HCT116 (cell line): ENCODE data around the gene SEC24A. TPM values are rescaled to one million over a fixed set of nuclear protein-coding genes. Genes with fewer than 3 reads are reported as not detected.

Experiments
- ATAC-seq: fragments of 200-7000 bp; cut with Tn5 transposase; 2 replicates; pipeline ENCODE4 v1.9.1; 2020; ENCODE audit warnings: mild to moderate bottlenecking, moderate library complexity
- BruUV-seq: library from RNA; stranded (reverse); fragments of 400-500 nt; replicated peaks from 2 replicates; lab custom pipeline; 2021; lab: Mats Ljungman, UMichigan
- CTCF ChIA-PET: fragments of 300-600 bp; sonication (Branson Sonifier 250); formaldehyde crosslinking; loops from one replicate; lab custom pipeline; 2021; ENCODE audit warnings: antibody characterized with exemption; lab: Charles Lee
- POLR2A ChIA-PET: fragments of 300-600, 350-600 bp; sonication (Branson Sonifier 250); formaldehyde crosslinking; loops from one replicate; lab custom pipeline; 2021; ENCODE audit warnings: antibody characterized with exemption; lab: Charles Lee
- RAD21 ChIA-PET, 2 experiments: fragments of 300-600 bp; sonication (Branson Sonifier 250); formaldehyde crosslinking; loops; one replicate each; lab custom pipeline; 2023; ENCODE audit warnings: low total read pairs in 2 of 2; ENCODE audit not compliant: uncharacterized antibody in 2 of 2, unreplicated experiment in 2 of 2, low non-redundant PET in 1 of 2; lab: Charles Lee
- DNase-seq: peaks from one replicate; pipeline ENCODE4 v3.0.0-alpha.2; 2010; ENCODE audit warnings: low read depth, low spot score
- H2AFZ ChIP-seq: fragments of 200-600 bp; shearing (Covaris generic), sonication (generic); 2 replicates; pipeline ENCODE4 v1.6.1; 2017; ENCODE audit warnings: low read depth, mixed run types, mixed read lengths, antibody characterized with exemption, low read length; ENCODE audit not compliant: poor library complexity, severe bottlenecking
- H3K27ac ChIP-seq: 2 replicates; pipeline ENCODE4 v1.5.1; 2012; ENCODE audit warnings: low read depth, low read length
- H3K27me3 ChIP-seq: fragments of 200-600 bp; sonication (generic); 2 replicates; pipeline ENCODE4 v1.6.1; 2016; ENCODE audit warnings: mixed run types, low read length, mixed read lengths; ENCODE audit not compliant: insufficient read depth
- H3K36me3 ChIP-seq, 2 experiments: fragments of 200-500 bp in 1 of 2; fragments of 200-600 bp in 1 of 2; sonication (Bioruptor generic) in 1 of 2; sonication (generic) in 1 of 2; 2 replicates each; pipeline versions ENCODE4 v1.5.1 to v1.6.1; 2014 to 2016; ENCODE audit warnings: low read length in 2 of 2, inconsistent platforms in 1 of 2, mixed read lengths in 1 of 2, mixed run types in 1 of 2; ENCODE audit not compliant: insufficient read depth in 2 of 2, control insufficient read depth in 1 of 2
- H3K4me1 ChIP-seq, 2 experiments: fragments of 200-600 bp in 1 of 2; sonication (generic) in 1 of 2; 2 replicates each; pipeline versions ENCODE4 v1.5.1 to v1.6.1; 2012 to 2017; ENCODE audit warnings: low read length in 2 of 2, inconsistent platforms in 1 of 2, mild to moderate bottlenecking in 1 of 2, mixed read lengths in 1 of 2, mixed run types in 1 of 2, moderate library complexity in 1 of 2; ENCODE audit not compliant: insufficient read depth in 2 of 2, control insufficient read depth in 1 of 2
- H3K4me2 ChIP-seq: fragments of 200-600 bp; sonication (generic); 2 replicates; pipeline ENCODE4 v1.6.1; 2017; ENCODE audit warnings: mixed run types, low read length, mixed read lengths
- H3K4me3 ChIP-seq, 2 experiments: fragments of 200-600 bp in 1 of 2; sonication (generic) in 1 of 2; replicated peaks in 1 of 2; 2 replicates each; pipeline ENCODE4 v1.5.1; 2011 to 2016; ENCODE audit warnings: low read length in 2 of 2, control low read depth in 1 of 2, low read depth in 1 of 2, mild to moderate bottlenecking in 1 of 2, mixed read lengths in 1 of 2, mixed run types in 1 of 2
- H3K79me2 ChIP-seq: fragments of 200-600 bp; sonication (generic); 2 replicates; pipeline ENCODE4 v1.6.1; 2017; ENCODE audit warnings: mild to moderate bottlenecking, mixed run types, low read length, moderate library complexity, mixed read lengths; ENCODE audit not compliant: insufficient read depth
- H3K9ac ChIP-seq: fragments of 200-600 bp; sonication (generic); 2 replicates; pipeline ENCODE4 v1.6.1; 2016; ENCODE audit warnings: low read length, mixed read lengths
- H3K9me2 ChIP-seq: fragments of 200-600 bp; sonication (generic), shearing (Covaris generic); 2 replicates; pipeline ENCODE4 v1.6.1; 2017; ENCODE audit warnings: mixed run types, mild to moderate bottlenecking, moderate library complexity; ENCODE audit not compliant: insufficient read depth
- H3K9me3 ChIP-seq, 2 experiments: fragments of 200-500 bp in 1 of 2; fragments of 200-600 bp in 1 of 2; sonication (Bioruptor generic) in 1 of 2; sonication (generic) in 1 of 2; 2 replicates each; pipeline ENCODE4 v1.6.1; 2014 to 2017; ENCODE audit warnings: low read length in 2 of 2, mixed read lengths in 2 of 2, inconsistent platforms in 1 of 2, low read depth in 1 of 2, mild to moderate bottlenecking in 1 of 2, mixed run types in 1 of 2, moderate library complexity in 1 of 2; ENCODE audit not compliant: control insufficient read depth in 1 of 2, insufficient read depth in 1 of 2
- H4K20me1 ChIP-seq: fragments of 200-600 bp; sonication (generic), shearing (Covaris generic); 2 replicates; pipeline ENCODE4 v1.6.1; 2017; ENCODE audit warnings: mixed run types, mild to moderate bottlenecking, moderate library complexity; ENCODE audit not compliant: insufficient read depth
- EGR1 ChIP-seq: IDR thresholded peaks from 2 replicates; pipeline ENCODE4 v1.6.1; 2012; ENCODE audit warnings: low read depth
- EZH2 ChIP-seq: fragments of 200-600 bp; sonication (generic); IDR thresholded peaks from 2 replicates; pipeline ENCODE4 v1.6.1; 2017; ENCODE audit warnings: antibody characterized with exemption, mixed run types
- FOSL1 ChIP-seq: IDR thresholded peaks from 2 replicates; pipeline ENCODE4 v1.6.1; 2012; ENCODE audit warnings: low read depth
- JUND ChIP-seq: IDR thresholded peaks from 2 replicates; pipeline ENCODE4 v1.6.1; 2012
- POLR2AphosphoS5 ChIP-seq: IDR thresholded peaks from 2 replicates; pipeline ENCODE4 v1.6.1; 2011; ENCODE audit warnings: mild to moderate bottlenecking, low read depth, low read length, moderate library complexity
- RAD21 ChIP-seq: IDR thresholded peaks from 2 replicates; pipeline ENCODE4 v1.6.1; 2012; ENCODE audit warnings: low read depth, mild to moderate bottlenecking
- ZFX ChIP-seq: fragments of 450-650 bp; IDR thresholded peaks from 2 replicates; pipeline ENCODE4 v1.6.1; 2017
- intact Hi-C: fragments of 100-400 bp; cut with micrococcal nuclease; formaldehyde crosslinking; loops from 2 replicates; pipeline ENCODE4 v1.10.0; 2022
- total RNA-seq: library from RNA; stranded (reverse); gene quantifications from one replicate; pipeline ENCODE4 v1.2.1, GENCODE V29; 2021; ENCODE audit not compliant: unreplicated experiment
- TF ChIP-seq, protein P1 (sequence below): IDR thresholded peaks from 2 replicates; pipeline ENCODE4 v1.6.1; 2012
- TF ChIP-seq, protein P2 (sequence below): IDR thresholded peaks from 2 replicates; pipeline ENCODE4 v1.6.1; 2012
- TF ChIP-seq, protein P3 (sequence below): IDR thresholded peaks from 2 replicates; pipeline ENCODE4 v1.6.1; 2011; ENCODE audit warnings: mild to moderate bottlenecking, low read length, moderate library complexity; ENCODE audit not compliant: insufficient replicate concordance; ENCODE audit errors: extremely low read depth
- TF ChIP-seq, protein P4 (sequence below): IDR thresholded peaks from 2 replicates; pipeline ENCODE4 v1.6.1; 2012; ENCODE audit warnings: low read depth

The SEC24A gene
- total RNA-seq, 1 experiment from 2014 or later: 16.8 TPM

DNA sequence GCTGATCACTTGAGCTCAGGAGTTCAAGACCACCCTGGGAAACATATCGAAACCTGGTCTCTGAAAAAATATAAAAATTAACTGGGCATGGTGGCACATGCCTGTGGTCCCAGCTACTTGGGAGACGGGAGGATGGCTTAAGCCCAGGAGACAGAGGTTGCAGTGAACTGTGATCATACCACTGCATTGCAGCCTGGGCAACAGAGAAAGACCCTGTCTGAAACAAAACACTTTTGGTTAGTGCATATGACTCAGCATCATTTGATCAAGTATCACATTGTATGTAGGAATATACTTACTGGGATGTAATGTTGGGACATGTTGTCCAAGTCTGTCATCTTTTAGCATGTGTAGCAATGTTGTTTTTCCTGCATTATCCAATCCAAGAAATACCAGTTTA is 28.0 kb upstream of the SEC24A start:
- no peak overlapping the region for H3K9ac ChIP-seq
- no peak overlapping the region for H3K4me3 ChIP-seq
- no peak overlapping the region for H3K4me2 ChIP-seq
- H2AFZ ChIP-seq: no peak overlapping the region
- POLR2A ChIA-PET: no interaction called here
- DNase-seq (no peak), ATAC-seq (no peak)
- H4K20me1 ChIP-seq: no peaks in the 10 kb centered on the region; the same call in 1 of the 2 replicates
- H3K9me2 ChIP-seq: no peaks in the 10 kb centered on the region
- RAD21 ChIA-PET: no interaction called here
- intact Hi-C loops: no loop called here
- no peaks in the 10 kb centered on the region for H3K4me1 ChIP-seq
- H3K9me3 ChIP-seq: no peaks in the 10 kb centered on the region
- no peak for TF ChIP-seq JUND
- no peak for TF ChIP-seq EGR1
- TF ChIP-seq, protein P1, sequence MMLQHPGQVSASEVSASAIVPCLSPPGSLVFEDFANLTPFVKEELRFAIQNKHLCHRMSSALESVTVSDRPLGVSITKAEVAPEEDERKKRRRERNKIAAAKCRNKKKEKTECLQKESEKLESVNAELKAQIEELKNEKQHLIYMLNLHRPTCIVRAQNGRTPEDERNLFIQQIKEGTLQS: no peak
- TF ChIP-seq, protein P2, sequence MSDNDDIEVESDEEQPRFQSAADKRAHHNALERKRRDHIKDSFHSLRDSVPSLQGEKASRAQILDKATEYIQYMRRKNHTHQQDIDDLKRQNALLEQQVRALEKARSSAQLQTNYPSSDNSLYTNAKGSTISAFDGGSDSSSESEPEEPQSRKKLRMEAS: no peak
- no peak for TF ChIP-seq FOSL1
- no peak for TF ChIP-seq ZFX
- TF ChIP-seq, protein P3, sequence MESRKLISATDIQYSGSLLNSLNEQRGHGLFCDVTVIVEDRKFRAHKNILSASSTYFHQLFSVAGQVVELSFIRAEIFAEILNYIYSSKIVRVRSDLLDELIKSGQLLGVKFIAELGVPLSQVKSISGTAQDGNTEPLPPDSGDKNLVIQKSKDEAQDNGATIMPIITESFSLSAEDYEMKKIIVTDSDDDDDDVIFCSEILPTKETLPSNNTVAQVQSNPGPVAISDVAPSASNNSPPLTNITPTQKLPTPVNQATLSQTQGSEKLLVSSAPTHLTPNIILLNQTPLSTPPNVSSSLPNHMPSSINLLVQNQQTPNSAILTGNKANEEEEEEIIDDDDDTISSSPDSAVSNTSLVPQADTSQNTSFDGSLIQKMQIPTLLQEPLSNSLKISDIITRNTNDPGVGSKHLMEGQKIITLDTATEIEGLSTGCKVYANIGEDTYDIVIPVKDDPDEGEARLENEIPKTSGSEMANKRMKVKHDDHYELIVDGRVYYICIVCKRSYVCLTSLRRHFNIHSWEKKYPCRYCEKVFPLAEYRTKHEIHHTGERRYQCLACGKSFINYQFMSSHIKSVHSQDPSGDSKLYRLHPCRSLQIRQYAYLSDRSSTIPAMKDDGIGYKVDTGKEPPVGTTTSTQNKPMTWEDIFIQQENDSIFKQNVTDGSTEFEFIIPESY: no peak
- TF ChIP-seq POLR2AphosphoS5: no peak
- TF ChIP-seq, protein P4, sequence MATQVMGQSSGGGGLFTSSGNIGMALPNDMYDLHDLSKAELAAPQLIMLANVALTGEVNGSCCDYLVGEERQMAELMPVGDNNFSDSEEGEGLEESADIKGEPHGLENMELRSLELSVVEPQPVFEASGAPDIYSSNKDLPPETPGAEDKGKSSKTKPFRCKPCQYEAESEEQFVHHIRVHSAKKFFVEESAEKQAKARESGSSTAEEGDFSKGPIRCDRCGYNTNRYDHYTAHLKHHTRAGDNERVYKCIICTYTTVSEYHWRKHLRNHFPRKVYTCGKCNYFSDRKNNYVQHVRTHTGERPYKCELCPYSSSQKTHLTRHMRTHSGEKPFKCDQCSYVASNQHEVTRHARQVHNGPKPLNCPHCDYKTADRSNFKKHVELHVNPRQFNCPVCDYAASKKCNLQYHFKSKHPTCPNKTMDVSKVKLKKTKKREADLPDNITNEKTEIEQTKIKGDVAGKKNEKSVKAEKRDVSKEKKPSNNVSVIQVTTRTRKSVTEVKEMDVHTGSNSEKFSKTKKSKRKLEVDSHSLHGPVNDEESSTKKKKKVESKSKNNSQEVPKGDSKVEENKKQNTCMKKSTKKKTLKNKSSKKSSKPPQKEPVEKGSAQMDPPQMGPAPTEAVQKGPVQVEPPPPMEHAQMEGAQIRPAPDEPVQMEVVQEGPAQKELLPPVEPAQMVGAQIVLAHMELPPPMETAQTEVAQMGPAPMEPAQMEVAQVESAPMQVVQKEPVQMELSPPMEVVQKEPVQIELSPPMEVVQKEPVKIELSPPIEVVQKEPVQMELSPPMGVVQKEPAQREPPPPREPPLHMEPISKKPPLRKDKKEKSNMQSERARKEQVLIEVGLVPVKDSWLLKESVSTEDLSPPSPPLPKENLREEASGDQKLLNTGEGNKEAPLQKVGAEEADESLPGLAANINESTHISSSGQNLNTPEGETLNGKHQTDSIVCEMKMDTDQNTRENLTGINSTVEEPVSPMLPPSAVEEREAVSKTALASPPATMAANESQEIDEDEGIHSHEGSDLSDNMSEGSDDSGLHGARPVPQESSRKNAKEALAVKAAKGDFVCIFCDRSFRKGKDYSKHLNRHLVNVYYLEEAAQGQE: no peak
- TF ChIP-seq RAD21: no peak
- TF ChIP-seq EZH2: no peak
- no peak overlapping the region for H3K27ac ChIP-seq
- no peaks in the 10 kb centered on the region for H3K27me3 ChIP-seq
- H3K36me3 ChIP-seq: peaks cover 11 to 15% of the 10 kb centered on the region in 2 experiments
- CTCF ChIA-PET: no interaction called here
- no TSS peak for BruUV-seq
- peaks cover 2% of the 10 kb centered on the region; the same call in 1 of the 2 replicates for H3K79me2 ChIP-seq
